Cardiac fibroblast (primary cell): ENCODE results near the gene TNIP1.

Experiments
- DNase-seq, 2 donors: peaks; one replicate each; pipeline versions ENCODE4 v3.0.0 to v3.0.0-alpha.2; 2010; ENCODE audit warnings: low read depth in 2 of 2
- H3K4me3 ChIP-seq, 2 donors: replicated peaks in 1 of 2; 1 replicate in 1 of 2; 2 replicates in 1 of 2; pipeline ENCODE4 v1.5.1; 2011; ENCODE audit warnings: low read depth in 2 of 2, low read length in 2 of 2, mild to moderate bottlenecking in 2 of 2, moderate library complexity in 1 of 2
- TF ChIP-seq, protein P1 (sequence below): IDR thresholded peaks from one replicate; pipeline ENCODE4 v1.5.1; 2011; ENCODE audit warnings: low read depth, mild to moderate bottlenecking, low read length, inconsistent platforms

Gene TNIP1

DNA sequence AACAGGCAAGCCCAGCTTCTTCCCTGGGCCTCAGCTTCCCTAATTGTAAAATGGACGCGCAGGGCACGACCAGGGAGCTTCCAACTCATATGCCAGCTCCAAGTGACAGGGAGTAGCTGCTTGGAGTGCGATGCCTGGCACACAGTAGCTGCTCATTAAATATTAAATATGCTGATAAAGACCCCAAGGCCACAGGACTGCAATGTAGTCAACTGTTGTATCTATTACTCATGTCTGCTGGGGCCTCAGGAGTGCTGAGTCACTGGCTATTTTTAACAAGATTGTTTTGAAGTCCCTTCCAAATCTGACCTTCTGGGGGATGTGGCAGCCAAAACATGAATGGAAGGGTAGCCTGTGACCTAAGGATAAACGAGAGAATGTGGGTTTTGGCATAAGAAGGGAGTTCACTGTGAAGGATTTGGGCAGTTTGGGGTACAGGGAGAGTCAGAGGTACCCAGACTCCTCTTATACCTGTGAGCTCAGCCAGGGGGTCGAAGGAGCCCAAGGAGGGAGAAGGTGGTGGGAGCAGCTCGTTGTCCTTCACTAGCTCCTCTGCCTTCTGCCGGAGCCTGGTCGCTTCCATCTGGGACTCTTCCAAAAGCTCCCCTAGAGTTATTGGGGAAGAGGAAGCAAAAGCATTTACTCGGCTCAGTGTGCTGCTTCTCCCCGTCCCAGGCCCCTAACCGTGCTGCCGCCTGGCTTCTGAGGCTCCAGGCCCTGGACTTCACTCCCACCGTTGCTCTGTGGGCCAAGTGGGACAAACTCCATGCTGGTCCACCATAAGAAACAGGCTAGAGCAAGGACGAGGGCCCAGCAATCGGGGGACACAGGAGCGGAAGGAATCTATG is 17.5 kb downstream of the TNIP1 start:
- TF ChIP-seq, protein P1, sequence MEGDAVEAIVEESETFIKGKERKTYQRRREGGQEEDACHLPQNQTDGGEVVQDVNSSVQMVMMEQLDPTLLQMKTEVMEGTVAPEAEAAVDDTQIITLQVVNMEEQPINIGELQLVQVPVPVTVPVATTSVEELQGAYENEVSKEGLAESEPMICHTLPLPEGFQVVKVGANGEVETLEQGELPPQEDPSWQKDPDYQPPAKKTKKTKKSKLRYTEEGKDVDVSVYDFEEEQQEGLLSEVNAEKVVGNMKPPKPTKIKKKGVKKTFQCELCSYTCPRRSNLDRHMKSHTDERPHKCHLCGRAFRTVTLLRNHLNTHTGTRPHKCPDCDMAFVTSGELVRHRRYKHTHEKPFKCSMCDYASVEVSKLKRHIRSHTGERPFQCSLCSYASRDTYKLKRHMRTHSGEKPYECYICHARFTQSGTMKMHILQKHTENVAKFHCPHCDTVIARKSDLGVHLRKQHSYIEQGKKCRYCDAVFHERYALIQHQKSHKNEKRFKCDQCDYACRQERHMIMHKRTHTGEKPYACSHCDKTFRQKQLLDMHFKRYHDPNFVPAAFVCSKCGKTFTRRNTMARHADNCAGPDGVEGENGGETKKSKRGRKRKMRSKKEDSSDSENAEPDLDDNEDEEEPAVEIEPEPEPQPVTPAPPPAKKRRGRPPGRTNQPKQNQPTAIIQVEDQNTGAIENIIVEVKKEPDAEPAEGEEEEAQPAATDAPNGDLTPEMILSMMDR, result no peak
- peak; percentile 85 to 89 for DNase-seq
- no peak overlapping the region for H3K4me3 ChIP-seq

- TF ChIP-seq, protein P1, result no peak
- H3K4me3 ChIP-seq, result no peak overlapping the region
- no peak for DNase-seq
These were observed 18.3 kb downstream of the TNIP1 start for GRCh38 chr5:151062405-151063141.

GRCh38 chr5:151060742-151061141 is 20.1 kb downstream of the TNIP1 start:
- no peak overlapping the region for H3K4me3 ChIP-seq
- no peak for DNase-seq
- TF ChIP-seq, protein P1, result no peak

GRCh38 chr5:151058891-151059489 is 21.8 kb downstream of the TNIP1 start:
- DNase-seq, result no peak
- no peak overlapping the region for H3K4me3 ChIP-seq
- TF ChIP-seq, protein P1, result no peak

DNA sequence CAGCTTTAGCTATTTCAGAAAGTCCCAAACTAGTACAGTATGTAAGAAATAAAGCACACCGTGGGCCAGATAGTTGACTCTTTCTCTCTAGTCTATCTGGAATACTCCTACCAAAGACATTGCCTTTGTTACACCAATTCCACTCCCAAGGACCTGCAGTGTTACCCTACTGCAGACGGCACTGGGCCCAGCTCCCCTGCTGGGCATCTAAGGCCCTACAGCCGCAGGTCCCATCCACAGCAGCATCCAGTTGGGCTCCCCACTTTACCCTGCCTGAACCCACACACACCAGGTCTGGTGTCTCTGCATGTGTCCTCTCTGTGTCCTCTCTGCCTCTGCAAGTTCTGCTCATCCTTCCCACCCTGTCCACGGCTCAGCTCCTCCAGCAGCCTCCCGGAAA is 22.5 kb downstream of the TNIP1 start:
- TF ChIP-seq, protein P1, result peak; percentile 23
- H3K4me3 ChIP-seq, result no peak overlapping the region
- no peak for DNase-seq

- TF ChIP-seq, protein P1, result no peak
- no peak overlapping the region for H3K4me3 ChIP-seq
- no peak for DNase-seq
These were observed 24.2 kb downstream of the TNIP1 start for GRCh38 chr5:151056379-151057325.
